CD14-positive monocyte (primary cell): ENCODE measurements around the gene ADAMTSL3. TPM values are rescaled to one million over a fixed set of nuclear protein-coding genes. Genes with fewer than 3 reads are reported as not detected.

Source experiments
- DNase-seq, 3 donors: peaks; one replicate each; pipeline ENCODE4 v3.0.0-alpha.2; 2011 to 2022
- H2AFZ ChIP-seq: 2 replicates; pipeline ENCODE4 v1.6.0; 2012; ENCODE audit warnings: mild to moderate bottlenecking, low read depth, low read length, inconsistent platforms; ENCODE audit not compliant: insufficient read depth, poor library complexity, severe bottlenecking
- H3K27ac ChIP-seq, 2 donors: 1 replicate in 1 of 2; 2 replicates in 1 of 2; pipeline ENCODE4 v1.5.1; 2012 to 2013; ENCODE audit warnings: low read length in 2 of 2, control low read depth in 1 of 2, inconsistent platforms in 1 of 2, low read depth in 1 of 2, mild to moderate bottlenecking in 1 of 2
- H3K27me3 ChIP-seq, 2 donors: one replicate each; pipeline versions ENCODE4 v1.6.0 to v1.6.1; 2011 to 2013; ENCODE audit warnings: low read length in 2 of 2; ENCODE audit not compliant: control insufficient read depth in 2 of 2, insufficient read depth in 2 of 2
- H3K36me3 ChIP-seq, 2 donors: replicated peaks in 1 of 2; 1 replicate in 1 of 2; 2 replicates in 1 of 2; pipeline versions ENCODE4 v1.5.1 to v1.6.1; 2012 to 2013; ENCODE audit warnings: low read length in 2 of 2, control low read depth in 1 of 2, inconsistent platforms in 1 of 2, mild to moderate bottlenecking in 1 of 2; ENCODE audit not compliant: insufficient read depth in 2 of 2, control insufficient read depth in 1 of 2
- H3K4me1 ChIP-seq, 2 donors: 1 replicate in 1 of 2; 2 replicates in 1 of 2; pipeline versions ENCODE4 v1.5.1 to v1.6.1; 2012 to 2013; ENCODE audit warnings: low read length in 2 of 2, control low read depth in 1 of 2, inconsistent platforms in 1 of 2, mild to moderate bottlenecking in 1 of 2, moderate library complexity in 1 of 2; ENCODE audit not compliant: insufficient read depth in 2 of 2, control insufficient read depth in 1 of 2
- H3K4me2 ChIP-seq: replicated peaks from 2 replicates; pipeline ENCODE3; 2012; ENCODE audit warnings: low read length, moderate library complexity, mild to moderate bottlenecking; ENCODE audit not compliant: poor library complexity, severe bottlenecking; ENCODE audit errors: extremely low read depth
- H3K4me3 ChIP-seq, 3 experiments: fragments of 200-600 bp in 1 of 3; sonication (generic) in 1 of 3; replicated peaks in 1 of 3; 1 replicate in 2 of 3; 2 replicates in 1 of 3; pipeline ENCODE4 v1.5.1; 2011 to 2013; ENCODE audit warnings: low read length in 3 of 3, mild to moderate bottlenecking in 3 of 3, control low read depth in 2 of 3, low read depth in 2 of 3, inconsistent platforms in 1 of 3, moderate library complexity in 1 of 3
- H3K79me2 ChIP-seq: 2 replicates; pipeline ENCODE4 v1.6.0; 2012; ENCODE audit warnings: mild to moderate bottlenecking, control low read depth, inconsistent platforms, low read length, moderate library complexity; ENCODE audit not compliant: insufficient read depth
- H3K9ac ChIP-seq: 2 replicates; pipeline ENCODE4 v1.6.0; 2017; ENCODE audit warnings: low read length, mild to moderate bottlenecking; ENCODE audit not compliant: insufficient read depth, poor library complexity, severe bottlenecking
- H3K9me3 ChIP-seq, 2 donors: replicated peaks in 1 of 2; 1 replicate in 1 of 2; 2 replicates in 1 of 2; pipeline versions ENCODE4 v1.5.1 to v1.6.1; 2012 to 2013; ENCODE audit warnings: low read length in 2 of 2, control low read depth in 1 of 2; ENCODE audit not compliant: control insufficient read depth in 1 of 2, insufficient read depth in 1 of 2
- H4K20me1 ChIP-seq: 2 replicates; pipeline ENCODE4 v1.6.0; 2012; ENCODE audit warnings: mild to moderate bottlenecking, low read length, control low read depth, moderate library complexity; ENCODE audit not compliant: insufficient read depth
- H3K27ac Mint-ChIP-seq, 7 donors: one replicate each; pipeline ENCODE4 v1.8.0; 2020; ENCODE audit warnings: mild to moderate bottlenecking in 7 of 7, mixed read lengths in 7 of 7, moderate library complexity in 6 of 7, inconsistent platforms in 2 of 7
- H3K27me3 Mint-ChIP-seq, 3 donors: one replicate each; pipeline ENCODE4 v1.8.0; 2021 to 2022; ENCODE audit warnings: low read depth in 3 of 3, mild to moderate bottlenecking in 3 of 3, mixed read lengths in 3 of 3, moderate library complexity in 3 of 3, inconsistent platforms in 1 of 3
- H3K36me3 Mint-ChIP-seq, 2 donors: one replicate each; pipeline ENCODE4 v1.8.0; 2020; ENCODE audit warnings: mixed read lengths in 2 of 2, inconsistent platforms in 1 of 2, mild to moderate bottlenecking in 1 of 2
- H3K4me1 Mint-ChIP-seq: one replicate; pipeline ENCODE4 v1.8.0; 2020; ENCODE audit warnings: mild to moderate bottlenecking, mixed read lengths
- H3K4me3 Mint-ChIP-seq, 2 donors: one replicate each; pipeline ENCODE4 v1.8.0; 2020; ENCODE audit warnings: mild to moderate bottlenecking in 2 of 2, mixed read lengths in 2 of 2, moderate library complexity in 1 of 2
- H3K9me3 Mint-ChIP-seq, 7 donors: one replicate each; pipeline ENCODE4 v1.8.0; 2020 to 2022; ENCODE audit warnings: mixed read lengths in 7 of 7, mild to moderate bottlenecking in 6 of 7, moderate library complexity in 6 of 7, inconsistent platforms in 2 of 7
- CTCF ChIP-seq: fragments of 200-600 bp; IDR thresholded peaks from one replicate; pipeline ENCODE4 v1.8.0; 2022; ENCODE audit warnings: antibody characterized with exemption, mild to moderate bottlenecking
- WGBS: methylation state at CpG from one replicate; pipeline ENCODE4 v1.1.5; 2013; ENCODE audit warnings: missing lambda C conversion rate; ENCODE audit not compliant: insufficient coverage; 5-methylcytosine and 5-hydroxymethylcytosine counted together
- intact Hi-C, 2 donors: fragments of 100-400 bp; cut with micrococcal nuclease; formaldehyde crosslinking; loops; one replicate each; pipeline versions ENCODE4 v1.15.0 to v1.15.1; 2023
- polyA plus RNA-seq, 3 donors: library from polyadenylated mRNA; depleted of rRNA in 1 of 3; unstranded in 2 of 3; stranded (reverse) in 1 of 3; fragments of 300-500 nt in 2 of 3; fragments of >200 nt in 1 of 3; fragmentation: Illumina TruSeq in 2 of 3; gene quantifications; 1 replicate in 2 of 3; 2 replicates in 1 of 3; pipeline ENCODE4 v1.2.3, GENCODE V29; 2012 to 2021

ADAMTSL3 gene
- polyA plus RNA-seq, 3 donors: not detected

GRCh38 chr15:83893308-83893707 is 239.4 kb downstream of the ADAMTSL3 start:
- no peaks in the 10 kb centered on the region for H3K27me3 Mint-ChIP-seq
- H3K4me1 Mint-ChIP-seq: no peaks in the 10 kb centered on the region
- H3K36me3 ChIP-seq: no peaks in the 10 kb centered on the region

GRCh38 chr15:83897037-83897436 is 243.1 kb downstream of the ADAMTSL3 start:
- Histone ChIP-seq H3K27ac (no peak overlapping the region), H3K9ac (no peak overlapping the region), H3K27me3 (no peaks in the 10 kb centered on the region), H3K79me2 (no peaks in the 10 kb centered on the region), H3K4me2 (no peak overlapping the region), H4K20me1 (no peaks in the 10 kb centered on the region), H3K36me3 (no peaks in the 10 kb centered on the region), H3K9me3 (no peaks in the 10 kb centered on the region), H3K4me1 (no peaks in the 10 kb centered on the region), H3K4me3 (no peak overlapping the region), H2AFZ (no peak overlapping the region)
- intact Hi-C loops: no loop called here
- no peak overlapping the region for H3K27ac Mint-ChIP-seq
- no peak overlapping the region for H3K4me3 Mint-ChIP-seq
- no CpG with 5 or more reads among the region's 2 CpGs for WGBS
- H3K4me1 Mint-ChIP-seq: no peaks in the 10 kb centered on the region
- H3K9me3 Mint-ChIP-seq: peaks cover 0 to 2% (median 0%) of the 10 kb centered on the region in 7 donors
- DNase-seq: no peak
- H3K27me3 Mint-ChIP-seq: peaks cover 0 to 3% (median 2%) of the 10 kb centered on the region in 3 donors
- no peaks in the 10 kb centered on the region for H3K36me3 Mint-ChIP-seq
- TF ChIP-seq CTCF: no peak

More at GRCh38 chr15:83893308-83893707, 239.4 kb downstream of the ADAMTSL3 start:
- Mint-ChIP-seq H3K36me3 (no peaks in the 10 kb centered on the region), H3K4me3 (no peak overlapping the region), H3K9me3 (peaks cover 0 to 2% (median 0%) of the 10 kb centered on the region in 7 donors), H3K27ac (no peak overlapping the region)
- Histone ChIP-seq H3K9me3 (no peaks in the 10 kb centered on the region), H3K27ac (no peak overlapping the region), H3K79me2 (no peaks in the 10 kb centered on the region), H3K27me3 (no peaks in the 10 kb centered on the region), H3K4me1 (no peaks in the 10 kb centered on the region), H3K4me3 (no peak overlapping the region), H3K4me2 (no peak overlapping the region), H3K9ac (no peak overlapping the region), H4K20me1 (no peaks in the 10 kb centered on the region), H2AFZ (no peak overlapping the region)
- no peak for TF ChIP-seq CTCF
- WGBS: 80% methylated on average over 1 of the region's 3 CpGs
- intact Hi-C loops: no loop called here
- no peak for DNase-seq
